CMK (cell line): ENCODE results near the gene TMEM256.

ENCODE experiments used
- DNase-seq: peaks from one replicate; pipeline ENCODE4 v3.0.0-alpha.2; 2010; ENCODE audit warnings: low read depth

The TMEM256 gene

GRCh38 chr17:7403977-7404736 lies at the start of gene TMEM256:
TMEM256 (minus strand) TSS chr17:7404097; CDS start chr17:7404084, 13 bp downstream.
- peak; percentile 71 for DNase-seq

- no peak for DNase-seq
Measured at GRCh38 chr17:7448461-7448860, 44.6 kb upstream of the TMEM256 start.

GRCh38 chr17:7445619-7445968 lies 41.7 kb upstream of the TMEM256 start:
- DNase-seq: no peak

GRCh38 chr17:7444682-7445618 lies 41.1 kb upstream of the TMEM256 start, which contains the start of gene CHRNB1:
CHRNB1 (plus strand) TSS chr17:7445061; CDS start chr17:7445128, 67 bp downstream.
- DNase-seq: no peak

- DNase-seq: no peak
Measured at GRCh38 chr17:7443499-7444485, 39.9 kb upstream of the TMEM256 start.

- DNase-seq: no peak
Measured at GRCh38 chr17:7442142-7442541, 38.2 kb upstream of the TMEM256 start.

GRCh38 chr17:7441266-7441665 lies 37.4 kb upstream of the TMEM256 start:
- DNase-seq: no peak

- no peak for DNase-seq
Measured at GRCh38 chr17:7440834-7441195, 36.9 kb upstream of the TMEM256 start.

- no peak for DNase-seq
Measured at GRCh38 chr17:7440113-7440833, 36.4 kb upstream of the TMEM256 start.

- DNase-seq: no peak
Measured at GRCh38 chr17:7439462-7440112, 35.7 kb upstream of the TMEM256 start, which contains the start of gene FGF11. FGF11 (plus strand) TSS chr17:7439512; CDS start chr17:7439621, 109 bp downstream.

GRCh38 chr17:7438656-7439460 lies 35.0 kb upstream of the TMEM256 start:
- no peak for DNase-seq

- DNase-seq: no peak
Measured at GRCh38 chr17:7437950-7438614, 34.2 kb upstream of the TMEM256 start.

- DNase-seq: no peak
Measured at GRCh38 chr17:7437369-7437863, 33.5 kb upstream of the TMEM256 start.

- DNase-seq: no peak
Measured at GRCh38 chr17:7436556-7437368, 32.9 kb upstream of the TMEM256 start.

- DNase-seq: no peak
Measured at GRCh38 chr17:7435676-7436555, 32.0 kb upstream of the TMEM256 start.

- no peak for DNase-seq
Measured at GRCh38 chr17:7432296-7432695, 28.4 kb upstream of the TMEM256 start.

- no peak for DNase-seq
Measured at GRCh38 chr17:7431231-7431630, 27.3 kb upstream of the TMEM256 start.
